Kidney capillary endothelial cell (primary cell): ENCODE results near the gene FAM169A.
"Not testable (repeated sequence)": the region's sequence is repeated elsewhere in the genome, so short reads cannot be mapped to it uniquely, and the experiment has no call there.

Experiments used
- DNase-seq: peaks from one replicate; pipeline ENCODE4 v3.0.0-alpha.2; 2018; ENCODE audit warnings: low spot score

The FAM169A gene

GRCh38 chr5:74798977-74799911, 66.9 kb downstream of the FAM169A start:
- DNase-seq = no peak

GRCh38 chr5:74791669-74792068, 74.5 kb downstream of the FAM169A start:
- not testable (repeated sequence) for DNase-seq

GRCh38 chr5:74787424-74787823, 78.8 kb downstream of the FAM169A start:
- DNase-seq = no peak

- DNase-seq = no peak
Measured at GRCh38 chr5:74786851-74787250, 79.3 kb downstream of the FAM169A start.

GRCh38 chr5:74778609-74779008, 87.6 kb downstream of the FAM169A start:
- no peak for DNase-seq

GRCh38 chr5:74772359-74772758, 93.8 kb downstream of the FAM169A start:
- DNase-seq = no peak

GRCh38 chr5:74767579-74767913, 98.6 kb downstream of the FAM169A start:
- no peak for DNase-seq

- DNase-seq = peak; percentile 87
Measured at GRCh38 chr5:74766849-74767578, 99.2 kb downstream of the FAM169A start, which contains the start of the genes GFM2 and NSA2. GFM2 (minus strand) TSS chr5:74767117; CDS start chr5:74763742, 3,375 bp downstream. NSA2 (plus strand) TSS chr5:74767249; CDS start chr5:74767361, 112 bp downstream.

- DNase-seq = peak; percentile 36
Measured at GRCh38 chr5:74766418-74766848, 99.8 kb downstream of the FAM169A start.

- no peak for DNase-seq
Measured at GRCh38 chr5:74765929-74766328, 100.3 kb downstream of the FAM169A start.

GRCh38 chr5:74765201-74765600, 101.0 kb downstream of the FAM169A start:
- DNase-seq = no peak

GRCh38 chr5:74763504-74763903, 102.7 kb downstream of the FAM169A start:
- DNase-seq = no peak

GRCh38 chr5:74762599-74762998, 103.6 kb downstream of the FAM169A start:
- DNase-seq = peak; percentile 56

GRCh38 chr5:74761241-74761640, 104.9 kb downstream of the FAM169A start:
- no peak for DNase-seq

- DNase-seq = not testable (repeated sequence)
Measured at GRCh38 chr5:74748742-74749141, 117.4 kb downstream of the FAM169A start.

GRCh38 chr5:74738406-74738805, 127.8 kb downstream of the FAM169A start:
- DNase-seq = no peak

- DNase-seq = no peak
Measured at GRCh38 chr5:74736759-74737158, 129.4 kb downstream of the FAM169A start.
